ENCODE data around the gene DSCAML1.

DSCAML1 gene

GRCh38 chr11:117705866-117706265 lies 91.2 kb downstream of the DSCAML1 start:
- in situ Hi-C loops (cut with HindIII; ENCODE audit: low sequenced_read_pairs): no loop called here

GRCh38 chr11:117704395-117705100 lies 92.5 kb downstream of the DSCAML1 start:
- in situ Hi-C loops (cut with HindIII; ENCODE audit: low sequenced_read_pairs): loop anchor here (5.0 kb wide), 1 partner anchor 103 kb away; no protein-coding TSS in a partner anchor

- in situ Hi-C loops (cut with HindIII; ENCODE audit: low sequenced_read_pairs): loop anchor here (5.0 kb wide), 1 partner anchor 104 kb away; no protein-coding TSS in a partner anchor
Measured at GRCh38 chr11:117702946-117703598, 93.9 kb downstream of the DSCAML1 start.

GRCh38 chr11:117701781-117702180 lies 95.2 kb downstream of the DSCAML1 start:
- in situ Hi-C loops (cut with HindIII; ENCODE audit: low sequenced_read_pairs): loop anchor here (5.0 kb wide), 1 partner anchor 106 kb away; no protein-coding TSS in a partner anchor

GRCh38 chr11:117700551-117700950 lies 96.5 kb downstream of the DSCAML1 start:
- in situ Hi-C loops (cut with HindIII; ENCODE audit: low sequenced_read_pairs): loop anchor here (5.0 kb wide), 1 partner anchor 107 kb away; no protein-coding TSS in a partner anchor

- in situ Hi-C loops (cut with HindIII; ENCODE audit: low sequenced_read_pairs): no loop called here
Measured at GRCh38 chr11:117697319-117697718, 99.7 kb downstream of the DSCAML1 start.

- in situ Hi-C loops (cut with HindIII; ENCODE audit: low sequenced_read_pairs): no loop called here
Measured at GRCh38 chr11:117696540-117696939, 100.5 kb downstream of the DSCAML1 start.

GRCh38 chr11:117693344-117693743 lies 103.7 kb downstream of the DSCAML1 start:
- in situ Hi-C loops (cut with HindIII; ENCODE audit: low sequenced_read_pairs): no loop called here

- in situ Hi-C loops (cut with HindIII; ENCODE audit: low sequenced_read_pairs): no loop called here
Measured at GRCh38 chr11:117691516-117691915, 105.5 kb downstream of the DSCAML1 start.

- in situ Hi-C loops (cut with HindIII; ENCODE audit: low sequenced_read_pairs): no loop called here
Measured at GRCh38 chr11:117691218-117691514, 105.8 kb downstream of the DSCAML1 start.

- in situ Hi-C loops (cut with HindIII; ENCODE audit: low sequenced_read_pairs): no loop called here
Measured at GRCh38 chr11:117690484-117691217, 106.4 kb downstream of the DSCAML1 start.

- in situ Hi-C loops (cut with HindIII; ENCODE audit: low sequenced_read_pairs): no loop called here
Measured at GRCh38 chr11:117688255-117688797, 108.7 kb downstream of the DSCAML1 start.

GRCh38 chr11:117687776-117688175 lies 109.2 kb downstream of the DSCAML1 start:
- in situ Hi-C loops (cut with HindIII; ENCODE audit: low sequenced_read_pairs): no loop called here

GRCh38 chr11:117686711-117687110 lies 110.3 kb downstream of the DSCAML1 start:
- in situ Hi-C loops (cut with HindIII; ENCODE audit: low sequenced_read_pairs): no loop called here

- in situ Hi-C loops (cut with HindIII; ENCODE audit: low sequenced_read_pairs): no loop called here
Measured at GRCh38 chr11:117685566-117685965, 111.5 kb downstream of the DSCAML1 start.

- in situ Hi-C loops (cut with HindIII; ENCODE audit: low sequenced_read_pairs): no loop called here
Measured at GRCh38 chr11:117684731-117685130, 112.3 kb downstream of the DSCAML1 start.

- in situ Hi-C loops (cut with HindIII; ENCODE audit: low sequenced_read_pairs): no loop called here
Measured at GRCh38 chr11:117684111-117684510, 112.9 kb downstream of the DSCAML1 start.

- in situ Hi-C loops (cut with HindIII; ENCODE audit: low sequenced_read_pairs): no loop called here
Measured at GRCh38 chr11:117681438-117681837, 115.6 kb downstream of the DSCAML1 start.

- in situ Hi-C loops (cut with HindIII; ENCODE audit: low sequenced_read_pairs): no loop called here
Measured at GRCh38 chr11:117679461-117679860, 117.6 kb downstream of the DSCAML1 start.

GRCh38 chr11:117678658-117679406 lies 118.2 kb downstream of the DSCAML1 start:
- in situ Hi-C loops (cut with HindIII; ENCODE audit: low sequenced_read_pairs): no loop called here
